IMR-90 (cell line): ENCODE measurements around the gene G3BP1.

ENCODE experiments used
- BHLHE40 ChIP-seq: fragments of 150-350 bp; IDR thresholded peaks from 2 replicates; pipeline ENCODE4 v1.6.1; 2016; ENCODE audit warnings: mild to moderate bottlenecking, low read depth, low read length
- FOS ChIP-seq: fragments of 150-350 bp; IDR thresholded peaks from 2 replicates; pipeline ENCODE4 v1.6.1; 2016; ENCODE audit warnings: low read depth, low read length
- NFE2L2 ChIP-seq: fragments of 150-350 bp; IDR thresholded peaks from 2 replicates; pipeline ENCODE4 v1.6.1; 2016; ENCODE audit warnings: low read depth, mild to moderate bottlenecking, low read length
- POLR2A ChIP-seq: IDR thresholded peaks from 2 replicates; pipeline ENCODE4 v1.6.1; 2012; ENCODE audit warnings: mild to moderate bottlenecking, low read depth, low read length
- RFX5 ChIP-seq: IDR thresholded peaks from 2 replicates; pipeline ENCODE4 v1.8.0; 2012; ENCODE audit warnings: low read depth, mild to moderate bottlenecking, low read length, moderate library complexity
- SMC3 ChIP-seq: fragments of 150-350 bp; IDR thresholded peaks from 2 replicates; pipeline ENCODE4 v1.6.1; 2016; ENCODE audit warnings: low read depth, mild to moderate bottlenecking, antibody characterized with exemption, low read length, moderate library complexity
- TF ChIP-seq, protein P1 (sequence below): conservative IDR thresholded peaks from 2 replicates; pipeline ENCODE4 v1.5.1; 2012; ENCODE audit warnings: mild to moderate bottlenecking, low read depth, low read length, improper control_type of control experiment
- TF ChIP-seq, protein P2 (sequence below): fragments of 150-350 bp; IDR thresholded peaks from 2 replicates; pipeline ENCODE4 v1.6.1; 2016; ENCODE audit warnings: low read depth, mild to moderate bottlenecking, low read length, moderate library complexity, borderline replicate concordance
- TF ChIP-seq, protein P3 (sequence below): fragments of 150-350 bp; IDR thresholded peaks from 2 replicates; pipeline ENCODE4 v1.6.1; 2017; ENCODE audit warnings: mild to moderate bottlenecking, antibody characterized with exemption, low read length, low read depth

DNA sequence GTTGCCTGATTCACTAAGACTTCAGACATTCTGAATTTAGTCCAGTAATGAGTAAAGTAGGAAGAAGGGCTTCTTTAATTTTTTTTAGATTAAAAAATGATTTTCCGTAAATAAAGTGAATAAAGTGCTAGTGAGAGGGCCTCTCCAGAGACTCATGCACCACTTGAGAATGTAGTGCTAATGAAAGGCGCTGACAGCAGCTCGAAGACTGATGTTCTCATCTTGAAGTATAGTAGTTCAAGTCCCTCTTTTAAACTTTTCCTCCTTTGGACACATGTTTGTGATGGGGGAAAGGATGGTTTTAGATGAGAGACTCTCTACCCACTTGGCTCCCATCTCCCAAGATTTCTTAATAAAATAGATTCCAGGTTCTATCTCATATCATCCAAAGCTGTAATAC is 48.5 kb downstream of the G3BP1 start:
- TF ChIP-seq, protein P1, sequence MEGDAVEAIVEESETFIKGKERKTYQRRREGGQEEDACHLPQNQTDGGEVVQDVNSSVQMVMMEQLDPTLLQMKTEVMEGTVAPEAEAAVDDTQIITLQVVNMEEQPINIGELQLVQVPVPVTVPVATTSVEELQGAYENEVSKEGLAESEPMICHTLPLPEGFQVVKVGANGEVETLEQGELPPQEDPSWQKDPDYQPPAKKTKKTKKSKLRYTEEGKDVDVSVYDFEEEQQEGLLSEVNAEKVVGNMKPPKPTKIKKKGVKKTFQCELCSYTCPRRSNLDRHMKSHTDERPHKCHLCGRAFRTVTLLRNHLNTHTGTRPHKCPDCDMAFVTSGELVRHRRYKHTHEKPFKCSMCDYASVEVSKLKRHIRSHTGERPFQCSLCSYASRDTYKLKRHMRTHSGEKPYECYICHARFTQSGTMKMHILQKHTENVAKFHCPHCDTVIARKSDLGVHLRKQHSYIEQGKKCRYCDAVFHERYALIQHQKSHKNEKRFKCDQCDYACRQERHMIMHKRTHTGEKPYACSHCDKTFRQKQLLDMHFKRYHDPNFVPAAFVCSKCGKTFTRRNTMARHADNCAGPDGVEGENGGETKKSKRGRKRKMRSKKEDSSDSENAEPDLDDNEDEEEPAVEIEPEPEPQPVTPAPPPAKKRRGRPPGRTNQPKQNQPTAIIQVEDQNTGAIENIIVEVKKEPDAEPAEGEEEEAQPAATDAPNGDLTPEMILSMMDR, result no peak
- TF ChIP-seq FOS, result no peak
- TF ChIP-seq POLR2A, result no peak
- TF ChIP-seq, protein P2, sequence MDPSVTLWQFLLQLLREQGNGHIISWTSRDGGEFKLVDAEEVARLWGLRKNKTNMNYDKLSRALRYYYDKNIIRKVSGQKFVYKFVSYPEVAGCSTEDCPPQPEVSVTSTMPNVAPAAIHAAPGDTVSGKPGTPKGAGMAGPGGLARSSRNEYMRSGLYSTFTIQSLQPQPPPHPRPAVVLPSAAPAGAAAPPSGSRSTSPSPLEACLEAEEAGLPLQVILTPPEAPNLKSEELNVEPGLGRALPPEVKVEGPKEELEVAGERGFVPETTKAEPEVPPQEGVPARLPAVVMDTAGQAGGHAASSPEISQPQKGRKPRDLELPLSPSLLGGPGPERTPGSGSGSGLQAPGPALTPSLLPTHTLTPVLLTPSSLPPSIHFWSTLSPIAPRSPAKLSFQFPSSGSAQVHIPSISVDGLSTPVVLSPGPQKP, result no peak
- no peak for TF ChIP-seq SMC3
- TF ChIP-seq RFX5, result no peak
- no peak for TF ChIP-seq NFE2L2
- TF ChIP-seq, protein P3, sequence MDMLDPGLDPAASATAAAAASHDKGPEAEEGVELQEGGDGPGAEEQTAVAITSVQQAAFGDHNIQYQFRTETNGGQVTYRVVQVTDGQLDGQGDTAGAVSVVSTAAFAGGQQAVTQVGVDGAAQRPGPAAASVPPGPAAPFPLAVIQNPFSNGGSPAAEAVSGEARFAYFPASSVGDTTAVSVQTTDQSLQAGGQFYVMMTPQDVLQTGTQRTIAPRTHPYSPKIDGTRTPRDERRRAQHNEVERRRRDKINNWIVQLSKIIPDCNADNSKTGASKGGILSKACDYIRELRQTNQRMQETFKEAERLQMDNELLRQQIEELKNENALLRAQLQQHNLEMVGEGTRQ, result no peak
- no peak for TF ChIP-seq BHLHE40
